HG02610 (cell line): Measurements from ENCODE around the gene CDKN2D.

Source experiments
- ATAC-seq: cut with Tn5 transposase; IDR thresholded peaks from one replicate; pipeline ENCODE4 v1.9.1; 2021; ENCODE audit warnings: mild to moderate bottlenecking, moderate library complexity; ENCODE audit not compliant: unreplicated experiment

CDKN2D gene

GRCh38 chr19:10568826-10569651, at the start of gene CDKN2D:
TSS of gene CDKN2D (minus strand) at chr19:10568979. CDS start at chr19:10568653, 326 bp downstream.
- peak; percentile 71 for ATAC-seq

DNA sequence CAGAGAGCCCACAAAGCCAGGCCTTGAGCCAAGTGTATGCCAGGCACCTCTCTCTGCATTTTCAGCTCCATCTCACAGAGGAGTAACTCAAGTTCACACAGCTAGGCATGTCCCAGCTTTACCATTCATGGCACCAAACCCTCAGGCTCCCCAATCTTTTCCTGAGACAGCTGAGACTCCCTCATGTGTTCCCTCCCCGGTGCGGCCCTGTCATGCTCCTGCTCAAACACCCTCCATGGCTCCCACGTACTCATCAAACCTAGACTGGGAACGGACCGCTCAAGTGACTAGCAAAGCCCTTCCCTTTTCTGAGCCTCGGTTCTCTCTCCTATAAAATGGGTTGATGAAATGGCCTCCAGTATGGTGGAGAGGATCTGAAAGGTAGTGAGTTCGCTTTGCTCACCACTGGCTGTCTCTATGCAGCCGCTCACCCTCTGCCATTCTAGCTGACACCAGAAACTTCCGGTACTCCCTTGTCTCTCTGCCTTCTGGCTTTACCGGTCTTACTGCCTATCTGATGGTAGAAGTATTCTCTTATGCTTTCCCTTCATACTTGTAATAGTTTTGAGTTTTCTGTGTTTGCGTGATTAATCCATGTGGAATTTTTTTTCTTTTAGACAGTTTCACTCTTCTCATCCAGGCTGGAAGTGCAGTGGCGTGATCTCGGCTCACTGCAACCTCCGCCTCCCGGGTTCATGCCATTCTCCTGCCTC, 48.8 kb upstream of the CDKN2D start:
- no peak for ATAC-seq

GRCh38 chr19:10615429-10616023, 46.7 kb upstream of the CDKN2D start:
- ATAC-seq = no peak

- ATAC-seq = no peak
Measured at GRCh38 chr19:10612499-10613119, 43.8 kb upstream of the CDKN2D start.

DNA sequence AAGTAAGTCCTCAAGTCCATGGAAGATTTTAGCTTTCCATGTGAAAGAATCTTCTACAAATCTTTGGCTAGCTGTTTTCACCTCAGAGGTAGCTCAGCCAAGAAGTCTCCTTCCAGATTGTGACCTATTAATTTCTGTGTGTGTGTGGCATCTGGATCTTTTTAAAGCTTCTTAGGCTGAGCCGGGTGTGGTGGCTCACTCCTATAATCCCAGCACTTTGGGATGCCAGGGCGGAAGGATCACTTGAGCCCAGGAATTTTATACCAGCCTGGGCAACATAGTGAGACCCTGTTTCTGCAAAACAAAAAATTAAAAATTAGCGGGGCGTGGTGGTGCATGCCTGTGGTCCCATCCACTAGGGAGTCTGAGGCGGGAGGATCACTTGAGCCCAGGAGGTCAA, 43.1 kb upstream of the CDKN2D start:
- ATAC-seq = no peak

DNA sequence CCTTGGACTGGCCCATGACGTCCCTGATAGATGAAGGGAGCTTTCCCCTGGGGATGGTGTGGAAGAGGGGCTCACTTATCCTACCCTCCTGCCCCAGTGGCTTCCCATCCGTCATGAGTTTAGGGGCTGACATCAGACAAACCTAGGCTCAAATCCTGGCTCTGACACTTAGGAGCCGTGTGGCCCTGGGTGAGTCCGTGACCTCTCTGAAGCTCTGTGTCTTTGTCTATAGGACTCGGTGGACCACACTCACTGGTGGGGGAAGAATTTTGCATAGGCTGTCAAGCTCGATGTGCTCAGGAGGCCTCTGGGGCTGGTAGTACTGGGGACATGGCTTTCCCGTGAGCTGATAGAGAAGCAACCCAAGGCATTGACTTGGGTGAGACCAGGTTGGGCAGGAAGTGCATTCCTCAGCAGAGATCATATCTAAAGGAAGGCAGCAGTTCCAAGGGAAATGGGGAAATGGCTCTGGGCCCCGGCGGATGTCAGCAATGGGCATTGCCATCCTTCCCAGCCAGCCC, 35.7 kb upstream of the CDKN2D start:
- ATAC-seq = peak; percentile 32

DNA sequence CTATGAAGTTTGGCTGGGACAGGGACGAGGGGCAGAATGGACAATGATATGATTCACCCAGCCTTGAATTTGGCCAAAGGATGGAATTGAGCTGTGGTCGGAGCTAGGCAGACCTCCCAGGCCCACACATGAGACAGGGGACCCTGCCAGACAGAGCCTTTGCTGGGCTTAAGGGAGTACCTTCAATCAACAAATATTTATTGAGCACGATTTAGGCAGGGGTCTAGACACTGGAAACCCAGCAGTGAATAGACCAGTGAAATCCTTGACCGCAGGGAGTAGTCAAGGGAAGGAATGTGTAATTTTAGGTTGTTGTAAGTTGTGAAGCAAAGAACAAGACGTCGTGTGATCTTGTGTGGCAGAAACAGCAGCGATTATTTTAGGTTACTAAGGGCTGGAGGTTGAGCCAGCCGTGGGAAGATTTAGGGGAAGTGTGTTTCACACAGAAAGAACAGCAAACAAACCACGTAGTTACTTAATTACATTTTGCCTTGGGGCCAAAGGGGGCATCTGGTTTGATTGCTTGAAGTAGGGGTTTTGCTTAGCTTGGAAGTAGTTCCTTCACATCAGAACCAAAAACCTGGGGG, 35.2 kb upstream of the CDKN2D start:
- ATAC-seq = peak; percentile 28

- ATAC-seq = peak; percentile 35
Measured at GRCh38 chr19:10603084-10603872, 34.5 kb upstream of the CDKN2D start.

- ATAC-seq = peak; percentile 56
Measured at GRCh38 chr19:10602330-10603083, 33.7 kb upstream of the CDKN2D start.

DNA sequence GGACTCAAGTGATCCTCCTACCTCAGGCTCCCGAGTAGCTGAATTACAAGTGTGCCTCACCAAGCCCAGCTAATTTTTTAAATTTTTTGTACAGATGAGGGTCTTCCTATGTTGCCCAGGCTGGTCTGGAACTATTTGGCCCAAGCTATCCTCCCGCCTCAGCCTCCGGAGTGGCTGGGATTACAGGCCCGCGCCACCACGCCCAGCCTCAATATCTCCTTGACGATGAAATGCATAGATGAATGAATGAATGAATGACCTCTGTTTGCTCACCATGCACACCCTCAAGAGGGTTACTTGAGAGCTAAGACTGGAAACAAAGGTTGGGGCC, 33.2 kb upstream of the CDKN2D start:
- ATAC-seq = no peak

- no peak for ATAC-seq
Measured at GRCh38 chr19:10600149-10600548, 31.4 kb upstream of the CDKN2D start.

DNA sequence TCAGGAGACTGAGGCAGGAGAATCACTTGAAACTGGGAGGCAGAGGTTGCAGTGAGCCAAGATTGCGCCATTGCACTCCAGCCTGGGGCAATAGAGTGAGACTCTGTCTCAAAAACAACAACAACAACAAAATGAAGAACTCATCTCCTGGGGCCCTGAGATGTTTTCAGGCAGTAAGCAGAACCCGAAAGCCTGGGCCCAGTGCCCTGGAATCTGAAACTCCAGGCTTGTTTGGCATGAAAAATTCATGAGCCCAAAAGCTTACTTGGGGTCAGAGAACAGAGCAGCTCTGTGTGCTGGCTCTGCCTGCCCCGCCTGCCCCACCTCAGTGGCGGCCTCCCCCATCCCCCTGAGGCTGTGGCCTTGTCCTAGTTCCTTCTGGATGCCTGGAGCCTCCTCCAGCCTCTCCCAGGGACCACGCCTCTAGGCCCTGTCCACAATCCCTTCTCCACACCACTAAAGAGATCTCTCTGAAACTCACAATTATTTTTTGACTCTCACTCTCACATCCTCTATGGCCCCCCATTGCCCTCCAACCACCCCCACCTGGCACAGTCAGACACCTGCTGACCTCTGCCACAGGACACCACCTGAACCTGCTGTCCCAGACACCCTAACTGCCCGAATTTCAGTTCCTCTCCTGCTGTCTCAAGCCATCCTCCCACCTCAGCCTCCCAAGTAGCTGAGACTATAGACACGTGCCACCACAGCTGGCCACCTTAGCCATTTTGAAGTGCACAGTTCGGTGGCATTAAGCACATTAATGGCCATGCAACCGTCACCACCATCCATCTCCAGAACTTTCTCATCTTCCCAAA, 25.2 kb upstream of the CDKN2D start:
- no peak for ATAC-seq

- ATAC-seq = no peak
Measured at GRCh38 chr19:10593148-10593547, 24.4 kb upstream of the CDKN2D start.

DNA sequence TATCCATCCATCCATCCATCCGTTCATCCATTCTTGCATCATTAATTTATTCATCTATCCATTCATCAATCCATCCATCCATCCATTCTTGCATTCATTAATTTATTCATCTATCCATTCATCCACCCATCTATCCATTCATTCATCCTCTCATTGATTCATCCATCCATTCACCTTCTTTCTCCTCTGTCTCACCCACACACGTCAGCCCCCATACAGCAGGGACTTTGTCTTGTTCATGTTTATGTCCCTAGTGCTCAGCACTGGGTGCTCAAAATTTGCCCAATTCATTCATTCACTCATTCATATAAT, 19.0 kb upstream of the CDKN2D start:
- no peak for ATAC-seq

DNA sequence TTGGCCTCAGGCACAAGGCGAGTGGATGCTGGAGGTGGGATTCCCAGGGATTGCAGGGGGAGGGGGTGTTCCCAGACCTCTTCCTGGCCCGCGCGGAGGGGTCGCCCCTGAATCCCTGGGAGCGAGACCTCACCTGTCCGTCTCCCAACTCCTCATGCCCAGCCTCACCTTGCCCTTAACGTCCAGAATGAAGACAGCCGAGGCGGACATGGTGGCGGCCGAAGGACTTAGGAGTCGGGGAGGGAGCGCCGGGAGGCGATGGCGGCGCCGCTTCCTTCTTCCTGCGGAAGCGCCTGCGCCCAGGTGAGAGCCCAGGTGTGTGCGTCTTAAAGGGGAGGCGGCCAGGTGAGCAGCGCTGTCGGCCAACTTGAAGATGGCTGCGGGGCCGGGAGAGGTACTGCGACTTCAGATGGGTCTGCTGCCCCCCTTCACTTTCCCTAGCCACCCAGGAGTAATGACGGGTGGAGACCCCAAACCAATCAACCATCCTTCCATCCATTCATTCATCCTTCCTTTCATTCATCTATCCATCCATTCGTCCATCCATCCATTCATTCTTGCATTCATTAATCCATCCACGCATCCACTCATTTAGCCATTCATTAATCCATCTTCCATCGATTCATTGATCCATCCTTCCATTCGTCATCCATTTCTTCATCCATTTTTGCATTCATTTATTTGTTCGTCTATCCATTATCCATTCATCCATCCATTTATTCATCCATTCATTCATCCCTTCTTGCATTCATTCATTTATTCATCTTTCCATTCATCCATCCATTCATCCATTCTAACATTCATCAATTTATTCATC, 18.5 kb upstream of the CDKN2D start, which contains the start of gene AP1M2:
AP1M2 (minus strand) TSS at position 291 of the 817 bp plus-strand sequence; CDS start at position 210, 81 bp downstream.
- no peak for ATAC-seq

DNA sequence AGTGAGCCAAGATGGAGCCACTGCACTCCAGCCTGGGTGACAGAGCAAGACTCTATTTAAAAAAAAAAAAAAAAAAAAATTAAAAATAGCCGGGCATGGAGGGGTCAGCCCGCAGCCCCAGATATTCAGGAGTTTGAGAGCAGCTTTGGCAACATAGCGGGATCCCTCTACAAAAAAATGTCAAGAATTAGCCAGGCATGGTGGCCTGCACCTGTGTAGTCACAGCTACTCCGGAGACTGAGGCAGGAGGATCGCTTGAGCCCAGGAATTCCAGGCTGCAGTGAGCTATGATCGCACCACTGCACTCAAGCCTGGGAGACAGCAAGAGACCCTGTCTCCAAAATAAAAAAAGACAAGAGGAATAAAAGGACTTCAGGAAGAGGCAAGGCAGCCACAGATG, 17.6 kb upstream of the CDKN2D start:
- ATAC-seq = no peak

GRCh38 chr19:10583036-10583776, 14.4 kb upstream of the CDKN2D start:
- no peak for ATAC-seq
